Skeletal muscle tissue (tissue), 4 donors: ENCODE results near the gene IL21. TPM values are rescaled to one million over a fixed set of nuclear protein-coding genes. Genes with fewer than 3 reads are reported as not detected.

ENCODE experiments used
- H3K27ac ChIP-seq: one replicate; pipeline ENCODE4 v1.7.0; 2013; ENCODE audit warnings: mild to moderate bottlenecking, low read depth, low read length, inconsistent platforms
- H3K27me3 ChIP-seq, 3 donors: one replicate each; pipeline ENCODE4 v1.7.0; 2013; ENCODE audit warnings: low read length in 3 of 3; ENCODE audit not compliant: control insufficient read depth in 3 of 3, insufficient read depth in 3 of 3
- H3K36me3 ChIP-seq, 3 donors: one replicate each; pipeline ENCODE4 v1.7.0; 2013; ENCODE audit warnings: low read length in 3 of 3; ENCODE audit not compliant: control insufficient read depth in 3 of 3, insufficient read depth in 3 of 3
- H3K4me1 ChIP-seq, 3 donors: one replicate each; pipeline ENCODE4 v1.7.0; 2013; ENCODE audit warnings: low read length in 3 of 3, mild to moderate bottlenecking in 3 of 3; ENCODE audit not compliant: control insufficient read depth in 3 of 3, insufficient read depth in 3 of 3
- H3K4me3 ChIP-seq, 3 donors: one replicate each; pipeline ENCODE4 v1.7.0; 2013; ENCODE audit warnings: low read length in 3 of 3
- H3K9ac ChIP-seq, 3 donors: one replicate each; pipeline ENCODE4 v1.7.0; 2013; ENCODE audit warnings: low read length in 3 of 3, mild to moderate bottlenecking in 3 of 3, moderate library complexity in 2 of 3, low read depth in 1 of 3
- H3K9me3 ChIP-seq, 3 donors: one replicate each; pipeline ENCODE4 v1.7.0; 2013; ENCODE audit warnings: low read length in 3 of 3; ENCODE audit not compliant: control insufficient read depth in 3 of 3
- total RNA-seq: library from RNA; depleted of rRNA; stranded (reverse); fragments of >200 nt; gene quantifications from one replicate; pipeline ENCODE4 v1.2.3, GENCODE V29; 2014
- donor health status: Osteomylitis.

The IL21 gene
- total RNA-seq = not detected

DNA sequence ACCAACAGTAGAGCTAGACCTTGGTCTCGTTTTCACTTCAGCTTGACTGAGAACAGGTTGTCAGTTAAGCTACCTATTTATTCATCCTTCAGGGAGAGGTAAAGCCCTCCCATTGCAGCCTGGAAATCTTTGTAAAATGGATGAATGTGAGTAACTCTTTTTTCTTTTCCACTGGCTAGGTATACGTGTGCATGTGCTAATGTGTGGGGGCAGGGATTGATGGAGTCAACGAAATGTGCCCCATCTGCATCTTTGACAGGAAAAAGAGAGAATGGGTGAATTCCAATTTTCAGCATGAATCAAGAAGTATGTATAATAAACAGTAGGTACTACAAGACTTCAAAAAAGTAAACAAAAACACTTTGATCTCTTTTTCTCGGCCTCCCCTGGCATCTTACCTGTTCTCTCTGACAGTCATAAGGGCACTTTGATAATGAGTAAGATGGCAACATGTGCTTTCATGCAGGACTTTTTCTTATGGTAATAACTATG is at the start of gene IL21:
Gene IL21, minus strand, starts transcription at position 51 of the 492 bp plus-strand sequence. CDS start 55 bp downstream, outside the sequence.
- H3K9ac ChIP-seq = no peak within 1 kb of the TSS
- no peaks in the 10 kb centered on the region for H3K4me1 ChIP-seq
- no peaks in the 10 kb centered on the region for H3K9me3 ChIP-seq
- no peaks in the 10 kb centered on the region for H3K36me3 ChIP-seq
- H3K4me3 ChIP-seq = no peak within 1 kb of the TSS
- H3K27ac ChIP-seq = no peak within 1 kb of the TSS
- H3K27me3 ChIP-seq = no peaks in the 10 kb centered on the region

DNA sequence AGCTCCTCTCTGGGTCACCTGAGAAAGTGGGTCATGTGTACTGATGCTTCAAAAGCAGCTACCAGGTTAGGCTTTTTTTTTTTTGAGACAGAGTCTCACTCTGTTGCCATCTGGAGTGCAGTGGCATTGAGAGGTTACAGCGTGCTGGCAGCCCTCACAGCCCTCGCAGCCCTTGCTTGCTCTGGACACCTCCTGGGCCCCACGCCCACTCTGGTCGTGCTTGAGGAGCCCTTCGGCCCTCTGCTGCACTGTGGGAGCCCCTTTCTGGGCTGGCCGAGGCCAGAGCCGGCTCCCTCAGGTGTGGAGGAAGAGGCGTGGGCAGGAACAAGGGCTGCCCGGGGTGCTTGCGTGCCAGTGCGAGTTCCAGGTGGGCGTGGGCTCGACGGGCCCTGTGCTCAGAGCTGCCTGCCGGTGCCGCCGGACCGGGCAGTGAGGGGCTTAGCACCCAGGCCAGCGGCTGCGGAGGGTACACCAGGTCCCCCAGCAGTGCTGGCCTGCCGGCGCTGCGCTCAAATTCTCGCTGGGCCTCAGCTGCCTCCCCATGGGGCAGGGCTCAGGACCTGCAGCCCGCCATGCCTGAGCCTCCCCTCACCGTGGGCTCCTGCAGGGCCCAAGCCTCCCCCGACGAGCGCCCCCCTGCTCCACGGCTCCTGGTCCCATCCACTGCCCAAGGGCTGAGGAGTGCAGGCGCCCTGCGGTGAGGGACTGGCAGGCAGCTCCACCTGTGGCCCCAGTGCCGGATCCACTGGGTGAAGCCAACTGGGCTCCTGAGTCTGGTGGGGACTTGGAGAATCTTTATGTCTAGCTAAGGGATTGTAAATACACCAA is 49.3 kb upstream of the IL21 start:
- peaks cover 0 to 3% (median 0%) of the 10 kb centered on the region in 3 donors for H3K4me1 ChIP-seq
- H3K27ac ChIP-seq = no peak overlapping the region
- H3K27me3 ChIP-seq = no peaks in the 10 kb centered on the region
- H3K36me3 ChIP-seq = no peaks in the 10 kb centered on the region
- H3K4me3 ChIP-seq = no peak overlapping the region
- H3K9ac ChIP-seq = no peak overlapping the region
- H3K9me3 ChIP-seq = no peaks in the 10 kb centered on the region

GRCh38 chr4:122668241-122668640 is 47.4 kb upstream of the IL21 start:
- H3K27ac ChIP-seq = no peak overlapping the region
- H3K9ac ChIP-seq = no peak overlapping the region
- no peaks in the 10 kb centered on the region for H3K36me3 ChIP-seq
- peaks cover 2 to 5% (median 3%) of the 10 kb centered on the region in 3 donors for H3K4me1 ChIP-seq
- H3K27me3 ChIP-seq = no peaks in the 10 kb centered on the region
- H3K9me3 ChIP-seq = no peaks in the 10 kb centered on the region
- H3K4me3 ChIP-seq = no peak overlapping the region

DNA sequence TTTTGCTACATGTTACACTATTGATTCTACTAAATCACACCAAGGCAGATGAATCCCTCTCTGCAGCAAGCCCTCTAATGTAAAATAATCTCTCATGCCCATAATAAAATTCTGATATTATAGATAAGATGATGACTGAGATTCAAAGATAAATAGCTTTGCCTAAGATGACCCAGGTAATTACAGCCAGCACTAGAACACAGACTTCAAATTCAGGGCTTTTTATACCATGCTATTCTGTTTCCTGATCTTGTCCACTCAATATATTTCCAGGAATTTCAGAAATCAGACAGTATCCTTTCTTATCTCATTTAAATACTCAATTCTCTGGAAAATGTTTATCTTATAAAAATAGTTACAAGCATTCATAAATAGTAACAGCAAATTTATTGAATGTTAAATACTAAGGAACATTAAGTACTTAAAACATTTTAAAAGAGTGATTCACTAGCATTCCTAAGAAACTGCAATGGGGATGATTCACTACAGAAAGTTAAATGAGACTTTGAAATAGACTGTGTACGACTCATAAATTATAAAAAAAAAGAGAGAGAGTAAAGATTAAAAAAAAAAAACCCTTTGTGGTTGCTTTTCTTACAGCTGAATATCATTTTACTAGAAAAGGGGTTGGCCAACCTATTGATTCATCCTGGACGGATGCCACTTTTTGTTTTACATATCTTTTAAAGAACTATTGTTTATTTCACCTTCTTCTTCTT is 45.8 kb upstream of the IL21 start:
- Histone ChIP-seq H3K4me1 (peaks cover 5 to 13% (median 5%) of the 10 kb centered on the region in 3 donors), H3K9ac (no peak overlapping the region), H3K9me3 (no peaks in the 10 kb centered on the region), H3K27me3 (no peaks in the 10 kb centered on the region), H3K4me3 (no peak overlapping the region), H3K36me3 (no peaks in the 10 kb centered on the region), H3K27ac (no peak overlapping the region)

GRCh38 chr4:122665161-122665929 is 44.5 kb upstream of the IL21 start:
- Histone ChIP-seq H3K4me3 (no peak overlapping the region), H3K27ac (no peak overlapping the region), H3K36me3 (no peaks in the 10 kb centered on the region), H3K9me3 (no peaks in the 10 kb centered on the region), H3K27me3 (no peaks in the 10 kb centered on the region), H3K9ac (no peak overlapping the region), H3K4me1 (peaks cover 5 to 15% (median 5%) of the 10 kb centered on the region in 3 donors)

DNA sequence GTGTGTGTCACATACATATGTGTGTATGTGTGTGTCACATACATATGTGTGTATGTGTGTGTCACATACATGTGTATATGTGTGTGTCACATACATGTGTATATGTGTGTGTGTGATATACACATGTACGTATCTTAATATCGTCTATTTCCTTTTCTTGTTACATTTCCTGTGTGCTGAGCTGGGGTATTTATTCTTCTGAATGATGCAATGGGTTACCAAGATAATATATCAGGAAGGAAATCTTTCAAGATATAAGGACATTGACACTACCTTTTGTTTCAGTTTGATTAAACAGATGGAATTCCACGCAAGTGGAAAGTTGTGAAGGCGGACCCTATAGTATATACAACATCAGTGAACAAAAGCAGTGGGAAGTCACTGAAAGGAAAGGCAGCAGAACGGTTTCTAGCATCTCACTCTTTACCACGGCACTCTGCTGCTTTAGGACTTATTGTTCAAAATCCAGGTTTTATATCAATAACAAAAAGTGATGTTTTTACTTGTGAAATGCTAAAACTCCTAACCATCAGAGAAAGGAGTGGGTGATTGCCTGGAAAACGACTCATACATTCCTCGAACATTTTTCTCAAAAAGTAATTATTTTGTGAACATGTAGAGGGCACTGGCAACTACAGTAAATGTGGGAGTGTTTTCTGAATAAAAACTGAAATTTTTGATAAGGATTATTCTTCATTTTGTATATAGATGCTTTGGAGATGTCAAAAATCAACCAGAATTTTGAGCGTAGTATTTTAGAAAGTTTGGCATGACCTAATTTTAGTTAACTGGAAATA is 43.1 kb upstream of the IL21 start:
- Histone ChIP-seq H3K36me3 (no peaks in the 10 kb centered on the region), H3K4me1 (peaks cover 5 to 15% (median 5%) of the 10 kb centered on the region in 3 donors), H3K27ac (no peak overlapping the region), H3K9ac (no peak overlapping the region), H3K9me3 (no peaks in the 10 kb centered on the region), H3K27me3 (no peaks in the 10 kb centered on the region), H3K4me3 (no peak overlapping the region)

- Histone ChIP-seq H3K27me3 (no peaks in the 10 kb centered on the region), H3K27ac (no peak overlapping the region), H3K9me3 (no peaks in the 10 kb centered on the region), H3K4me3 (no peak overlapping the region), H3K9ac (no peak overlapping the region), H3K36me3 (no peaks in the 10 kb centered on the region), H3K4me1 (peaks cover 5 to 15% (median 5%) of the 10 kb centered on the region in 3 donors)
Observed at GRCh38 chr4:122663291-122663690, 42.4 kb upstream of the IL21 start.

DNA sequence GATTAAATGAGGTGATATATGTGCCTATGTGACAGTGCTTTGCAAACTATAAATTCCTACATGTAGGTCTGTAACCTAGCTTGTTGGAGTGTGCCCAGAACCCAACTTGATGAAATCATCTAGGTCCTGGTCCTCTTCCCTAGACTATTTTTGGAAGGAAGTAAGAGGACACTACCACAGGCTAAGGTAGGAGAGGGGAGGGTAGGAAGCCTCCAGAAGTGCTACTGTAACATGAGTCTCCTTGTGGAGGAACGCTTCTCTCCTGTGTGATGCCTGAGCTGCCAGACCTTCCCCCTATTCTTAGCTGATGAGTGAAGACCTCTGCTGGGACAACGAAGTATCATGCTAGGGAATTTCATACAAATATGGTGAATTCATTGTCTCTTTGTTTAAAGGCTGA is 41.8 kb upstream of the IL21 start:
- Histone ChIP-seq H3K36me3 (no peaks in the 10 kb centered on the region), H3K4me3 (no peak overlapping the region), H3K9ac (no peak overlapping the region), H3K27me3 (no peaks in the 10 kb centered on the region), H3K9me3 (no peaks in the 10 kb centered on the region), H3K27ac (no peak overlapping the region), H3K4me1 (peaks cover 5 to 15% (median 5%) of the 10 kb centered on the region in 3 donors)
